BJ (cell line): ENCODE results near the gene USP22. TPM values are rescaled to one million over a fixed set of nuclear protein-coding genes. Genes with fewer than 3 reads are reported as not detected.
A peak's percentile ranks its signal among the peaks of the same experiment; 100 is the strongest.

Source experiments
- CTCF ChIA-PET: fragments of 350-600 bp; formaldehyde crosslinking; extraction: SDS; loops from one replicate; lab custom pipeline; 2021; ENCODE audit warnings: antibody characterized with exemption, inconsistent platforms; lab: Yijun Ruan, JAX
- POLR2A ChIA-PET: fragments of 300-600 bp; sonication (Branson Sonifier 250); formaldehyde crosslinking; extraction: SDS; loops from one replicate; lab custom pipeline; 2021; ENCODE audit warnings: antibody characterized with exemption; lab: Charles Lee
- DNase-seq: peaks from one replicate; pipeline ENCODE4 v3.0.0-alpha.2; 2011; ENCODE audit warnings: low read depth
- H3K27me3 ChIP-seq: 2 replicates; pipeline ENCODE4 v1.6.0; 2011; ENCODE audit warnings: low read length; ENCODE audit not compliant: control insufficient read depth, insufficient read depth
- H3K36me3 ChIP-seq: 2 replicates; pipeline ENCODE4 v1.5.1; 2011; ENCODE audit warnings: low read length; ENCODE audit not compliant: control insufficient read depth, insufficient read depth
- H3K4me3 ChIP-seq: 2 replicates; pipeline ENCODE4 v1.5.1; 2011; ENCODE audit warnings: low read depth, mild to moderate bottlenecking, control low read depth, low read length
- CTCF ChIP-seq: IDR thresholded peaks from 2 replicates; pipeline ENCODE4 v1.5.1; 2011; ENCODE audit warnings: low read depth, mild to moderate bottlenecking, control low read depth, inconsistent platforms, low read length, moderate library complexity; ENCODE audit not compliant: insufficient read depth
- polyA plus RNA-seq: library from polyadenylated mRNA; depleted of rRNA; stranded (reverse); fragments of >200 nt; gene quantifications from 2 replicates; pipeline ENCODE4 v1.2.3, GENCODE V29; 2011

The USP22 gene
- polyA plus RNA-seq, 1 experiment, result 212 TPM

- no peak for DNase-seq
- peaks cover 7% of the 10 kb centered on the region; the same call in 1 of the 2 replicates for H3K27me3 ChIP-seq
- no peaks in the 10 kb centered on the region for H3K36me3 ChIP-seq
- no peak for TF ChIP-seq CTCF
- no peak overlapping the region for H3K4me3 ChIP-seq
- ChIA-PET CTCF (no interaction called here), POLR2A (no interaction called here)
These were observed 6.6 kb upstream of the USP22 start for GRCh38 chr17:21049457-21049856.

- CTCF ChIA-PET, result no interaction called here
- TF ChIP-seq CTCF, result no peak
- Histone ChIP-seq H3K36me3 (no peaks in the 10 kb centered on the region), H3K27me3 (0 out of 2 replicates have a peak, but pooled peaks cover 1% of the 10 kb centered on the region), H3K4me3 (no peak overlapping the region)
- POLR2A ChIA-PET, result no interaction called here
- DNase-seq, result no peak
These were observed 3.4 kb upstream of the USP22 start for GRCh38 chr17:21046216-21046615.

- no peak for DNase-seq
- Histone ChIP-seq H3K36me3 (no peaks in the 10 kb centered on the region), H3K4me3 (no peak overlapping the region), H3K27me3 (0 out of 2 replicates have a peak, but pooled peaks cover 1% of the 10 kb centered on the region)
- TF ChIP-seq CTCF, result no peak
- ChIA-PET POLR2A (no interaction called here), CTCF (interaction anchor here (1.0 to 2.7 kb wide), 2 partner anchors 54 to 72 kb away, joined by 5 to 8 read pairs; no protein-coding TSS in a partner anchor)
These were observed 2.2 kb upstream of the USP22 start for GRCh38 chr17:21044971-21045370.

GRCh38 chr17:21043296-21044232 is 753 bp upstream of the USP22 start:
- CTCF ChIA-PET, result interaction anchor here (0.6 to 2.7 kb wide), 17 partner anchors 9 to 1549 kb away, joined by 3 to 21 read pairs (median 4); partner anchors contain the start of gene DHRS7B
- peak overlapping the region; percentile 60 for H3K4me3 ChIP-seq
- DNase-seq, result peak; percentile 86
- 0 out of 2 replicates have a peak, but pooled peaks cover 1% of the 10 kb centered on the region for H3K27me3 ChIP-seq
- peak; percentile 91 for TF ChIP-seq CTCF
- H3K36me3 ChIP-seq, result no peaks in the 10 kb centered on the region
- POLR2A ChIA-PET, result interaction anchor here (0.5 to 0.7 kb wide), 4 partner anchors 9 to 508 kb away, joined by 4 to 10 read pairs (median 4); no protein-coding TSS in a partner anchor
